NCI-H2196 treated with DMSO at 0.1 percent for 48 hours (cell line): Measurements from ENCODE around the gene BOD1L2.

Experiments
- DNase-seq: peaks from one replicate; lab custom pipeline; 2025; ENCODE audit not compliant: unreplicated experiment; lab: John Stamatoyannopoulos, UW

Gene BOD1L2

GRCh38 chr18:57149531-57149930, 2.6 kb downstream of the BOD1L2 start:
- no peak for DNase-seq

GRCh38 chr18:57150081-57150480, 3.2 kb downstream of the BOD1L2 start:
- no peak for DNase-seq

- DNase-seq, result no peak
Measured at GRCh38 chr18:57150828-57151227, 3.9 kb downstream of the BOD1L2 start.

- DNase-seq, result no peak
Measured at GRCh38 chr18:57154191-57154830, 7.4 kb downstream of the BOD1L2 start.

- no peak for DNase-seq
Measured at GRCh38 chr18:57164401-57164800, 17.5 kb downstream of the BOD1L2 start.

GRCh38 chr18:57167617-57168308, 20.9 kb downstream of the BOD1L2 start:
- DNase-seq, result no peak

GRCh38 chr18:57171026-57171425, 24.1 kb downstream of the BOD1L2 start:
- DNase-seq, result no peak

GRCh38 chr18:57175532-57175931, 28.6 kb downstream of the BOD1L2 start:
- no peak for DNase-seq

GRCh38 chr18:57185434-57185833, 38.5 kb downstream of the BOD1L2 start:
- no peak for DNase-seq

GRCh38 chr18:57188851-57189557, 42.1 kb downstream of the BOD1L2 start:
- no peak for DNase-seq

- no peak for DNase-seq
Measured at GRCh38 chr18:57190026-57190425, 43.1 kb downstream of the BOD1L2 start.

GRCh38 chr18:57194070-57194469, 47.2 kb downstream of the BOD1L2 start:
- no peak for DNase-seq

- no peak for DNase-seq
Measured at GRCh38 chr18:57194622-57195021, 47.7 kb downstream of the BOD1L2 start.

- DNase-seq, result no peak
Measured at GRCh38 chr18:57195341-57195740, 48.5 kb downstream of the BOD1L2 start.

GRCh38 chr18:57197261-57197660, 50.4 kb downstream of the BOD1L2 start:
- no peak for DNase-seq

- DNase-seq, result no peak
Measured at GRCh38 chr18:57198073-57198472, 51.2 kb downstream of the BOD1L2 start.
